Measurements from ENCODE around the gene MAPKBP1. TPM values are rescaled to one million over a fixed set of nuclear protein-coding genes. Genes with fewer than 3 reads are reported as not detected.

Gene MAPKBP1
- total and polyA plus RNA-seq, 11 donors, result 6.3 to 20.5 (median 14.8) TPM

DNA sequence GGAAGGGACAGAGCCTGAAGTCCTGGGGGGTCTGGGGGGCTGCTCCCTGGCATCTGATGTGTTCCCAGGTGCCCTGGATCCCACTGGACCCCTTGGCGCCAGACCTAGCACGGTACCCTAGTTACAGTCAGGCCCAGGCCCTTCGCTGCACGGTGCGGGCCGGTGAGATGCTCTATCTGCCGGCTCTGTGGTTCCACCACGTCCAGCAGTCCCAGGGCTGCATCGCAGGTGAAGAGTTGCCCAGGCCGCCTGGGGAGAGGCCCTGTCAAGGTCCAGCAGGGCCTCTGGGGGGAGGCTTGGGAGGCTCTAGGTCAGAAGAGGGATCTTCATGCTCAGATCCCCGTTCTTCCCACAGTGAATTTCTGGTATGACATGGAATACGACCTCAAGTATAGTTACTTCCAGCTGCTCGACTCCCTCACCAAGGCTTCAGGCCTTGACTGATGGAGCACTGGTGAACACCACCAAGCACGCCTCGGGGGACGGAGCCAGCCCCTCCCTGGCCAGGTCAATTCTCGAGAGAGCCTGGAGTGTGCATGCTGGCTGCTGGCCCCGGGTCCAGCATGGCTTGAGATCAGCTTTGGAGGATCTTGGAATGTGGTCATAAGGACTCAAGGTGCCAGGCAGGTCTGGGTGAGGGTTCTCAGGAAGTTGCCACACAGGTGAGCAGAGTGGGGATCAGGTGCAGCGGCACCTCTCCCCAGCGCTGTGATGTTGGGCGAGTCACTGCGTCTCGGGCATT lies 62.6 kb downstream of the MAPKBP1 start:
- TF ChIP-seq, protein P1, sequence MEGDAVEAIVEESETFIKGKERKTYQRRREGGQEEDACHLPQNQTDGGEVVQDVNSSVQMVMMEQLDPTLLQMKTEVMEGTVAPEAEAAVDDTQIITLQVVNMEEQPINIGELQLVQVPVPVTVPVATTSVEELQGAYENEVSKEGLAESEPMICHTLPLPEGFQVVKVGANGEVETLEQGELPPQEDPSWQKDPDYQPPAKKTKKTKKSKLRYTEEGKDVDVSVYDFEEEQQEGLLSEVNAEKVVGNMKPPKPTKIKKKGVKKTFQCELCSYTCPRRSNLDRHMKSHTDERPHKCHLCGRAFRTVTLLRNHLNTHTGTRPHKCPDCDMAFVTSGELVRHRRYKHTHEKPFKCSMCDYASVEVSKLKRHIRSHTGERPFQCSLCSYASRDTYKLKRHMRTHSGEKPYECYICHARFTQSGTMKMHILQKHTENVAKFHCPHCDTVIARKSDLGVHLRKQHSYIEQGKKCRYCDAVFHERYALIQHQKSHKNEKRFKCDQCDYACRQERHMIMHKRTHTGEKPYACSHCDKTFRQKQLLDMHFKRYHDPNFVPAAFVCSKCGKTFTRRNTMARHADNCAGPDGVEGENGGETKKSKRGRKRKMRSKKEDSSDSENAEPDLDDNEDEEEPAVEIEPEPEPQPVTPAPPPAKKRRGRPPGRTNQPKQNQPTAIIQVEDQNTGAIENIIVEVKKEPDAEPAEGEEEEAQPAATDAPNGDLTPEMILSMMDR (IDR thresholded peaks at IDR 0.05), result no peak
- TF ChIP-seq POLR2A (IDR thresholded peaks at IDR 0.05), result no peak
- 93 to 100% (median 97%) methylated on average over 8 to 23 of the region's 23 CpGs for whole genome bisulfite sequencing, 4 donors

DNA sequence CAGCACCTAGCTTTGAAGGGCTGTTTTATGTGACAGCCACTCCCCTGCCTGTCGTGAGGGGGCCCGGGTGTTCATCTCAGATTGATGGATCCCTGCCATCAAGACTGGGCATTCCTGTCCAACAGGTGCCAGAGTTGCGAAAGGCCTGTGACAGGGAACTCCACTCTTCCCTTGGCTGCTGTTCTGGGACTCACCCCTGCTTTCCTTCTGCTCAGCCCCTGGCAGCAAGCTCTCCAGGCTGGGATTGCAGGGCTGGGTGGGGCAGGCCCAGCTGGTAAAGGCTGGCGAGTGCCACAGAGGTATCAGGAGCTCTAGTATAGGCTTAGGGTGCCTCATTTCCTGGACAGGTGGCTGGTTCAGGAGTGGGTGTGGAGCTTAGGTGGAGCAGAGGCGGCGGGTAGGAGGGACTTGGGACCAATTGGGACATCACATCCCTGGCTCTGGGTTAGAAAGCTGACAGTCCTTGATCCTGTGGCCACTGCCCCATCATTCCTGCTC lies 64.2 kb downstream of the MAPKBP1 start, which contains the start of gene PLA2G4B:
TSS of gene PLA2G4B (plus strand) at position 448 of the 498 bp plus-strand sequence. CDS start 67 bp downstream, outside the sequence.
- ATAC-seq (peak in 3 of 4 donors; percentile 10 to 61 (median 18)), DNase-seq (peak in 1 of 5 donors; percentile 41)
- 46 to 77% (median 71%) methylated on average over 2 to 6 of the region's 6 CpGs for WGBS, 4 donors
- intact Hi-C loops (cut with DNase I), result loop anchor here in 1 of 10 donors (10.0 kb wide), 1 partner anchor 226 kb away; no protein-coding TSS in a partner anchor
- Histone ChIP-seq H3K36me3 (peaks cover 0 to 48% (median 15%) of the 10 kb centered on the region in 9 donors), H3K27me3 (no peaks in the 10 kb centered on the region), H3K4me1 (peaks cover 0 to 19% (median 0%) of the 10 kb centered on the region in 12 donors), H3K4me3 (no peak within 1 kb of the TSS), H3K9me3 (no peaks in the 10 kb centered on the region), H3K27ac (no peak within 1 kb of the TSS)
- no peak for TF ChIP-seq POLR2A (IDR thresholded peaks at IDR 0.05)
- TF ChIP-seq, protein P1 (IDR thresholded peaks at IDR 0.05), result no peak

More for the DNA sequence above, 62.6 kb downstream of the MAPKBP1 start:
- H3K27ac ChIP-seq, result no peak overlapping the region
- H3K9me3 ChIP-seq, result no peaks in the 10 kb centered on the region
- no peak for ATAC-seq
- no peak for DNase-seq
- H3K36me3 ChIP-seq, result peaks cover 0 to 40% (median 15%) of the 10 kb centered on the region in 9 donors
- intact Hi-C loops (cut with DNase I), result loop anchor here in 1 of 10 donors (10.0 kb wide), 1 partner anchor 228 kb away; no protein-coding TSS in a partner anchor
- H3K27me3 ChIP-seq, result no peaks in the 10 kb centered on the region
- peaks cover 0 to 24% (median 4%) of the 10 kb centered on the region in 12 donors for H3K4me1 ChIP-seq
- no peak overlapping the region for H3K4me3 ChIP-seq

DNA sequence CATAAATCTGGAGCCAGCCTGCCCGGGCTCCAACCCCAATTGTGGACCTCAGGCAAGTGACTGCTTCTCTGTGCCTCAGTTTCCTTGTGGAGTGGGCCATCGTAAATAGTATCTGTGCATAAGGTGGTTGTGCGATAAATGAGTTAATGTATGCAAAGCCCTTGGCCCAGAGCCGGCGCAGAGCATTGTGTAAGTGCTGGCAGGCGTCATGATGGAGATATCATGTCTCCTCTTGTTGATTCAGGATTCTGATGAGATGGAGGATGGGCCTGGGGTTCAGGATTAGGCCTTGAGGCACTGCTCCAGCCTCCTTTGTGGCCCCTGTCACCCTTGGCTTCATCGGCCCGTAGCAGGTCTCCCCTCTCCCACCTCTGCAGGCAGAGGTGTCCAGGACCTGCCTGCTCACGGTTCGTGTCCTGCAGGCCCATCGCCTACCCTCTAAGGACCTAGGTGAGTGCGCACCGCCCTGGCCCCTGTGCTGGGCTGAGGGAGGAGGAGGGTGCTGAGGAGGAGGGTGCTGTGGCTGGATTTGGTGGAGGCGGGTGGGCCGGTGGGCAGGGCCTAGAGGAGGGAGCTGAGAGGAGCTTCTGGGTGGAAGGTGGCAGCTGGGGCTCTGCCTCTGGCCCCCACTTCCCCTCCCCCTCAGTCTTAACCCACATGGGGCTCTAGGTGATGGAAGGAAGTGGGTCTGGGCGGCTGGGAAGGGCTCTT lies 65.7 kb downstream of the MAPKBP1 start:
- no peaks in the 10 kb centered on the region for H3K27me3 ChIP-seq
- no peak overlapping the region for H3K4me3 ChIP-seq
- H3K9me3 ChIP-seq, result no peaks in the 10 kb centered on the region
- intact Hi-C loops (cut with DNase I), result loop anchor here in 1 of 10 donors (10.0 kb wide), 1 partner anchor 225 kb away; no protein-coding TSS in a partner anchor
- peaks cover 0 to 61% (median 23%) of the 10 kb centered on the region in 9 donors for H3K36me3 ChIP-seq
- H3K27ac ChIP-seq, result no peak overlapping the region
- DNase-seq (no peak), ATAC-seq (no peak)
- WGBS, 4 donors, result 92 to 93% (median 93%) methylated on average over 14 to 16 of the region's 16 CpGs
- peaks cover 0 to 19% (median 0%) of the 10 kb centered on the region in 12 donors for H3K4me1 ChIP-seq
- TF ChIP-seq, protein P1 (IDR thresholded peaks at IDR 0.05), result no peak
- no peak for TF ChIP-seq POLR2A (IDR thresholded peaks at IDR 0.05)

Measured in heart left ventricle (tissue), 16 donors.